GM19372 (cell line): ENCODE data around the gene GGA1.
"Not testable (repeated sequence)": the region's sequence is repeated elsewhere in the genome, so short reads cannot be mapped to it uniquely, and the experiment has no call there.

Source experiments
- ATAC-seq: cut with Tn5 transposase; IDR thresholded peaks from one replicate; pipeline ENCODE4 v1.9.1; 2021; ENCODE audit warnings: mild to moderate bottlenecking, low read depth, moderate library complexity; ENCODE audit not compliant: unreplicated experiment

Gene GGA1

GRCh38 chr22:37640591-37641560 lies 32.2 kb downstream of the GGA1 start:
- ATAC-seq, result no peak

GRCh38 chr22:37641561-37641949 lies 32.9 kb downstream of the GGA1 start:
- no peak for ATAC-seq

GRCh38 chr22:37643225-37643847 lies 34.7 kb downstream of the GGA1 start:
- no peak for ATAC-seq

- no peak for ATAC-seq
Observed at GRCh38 chr22:37647317-37647716, 38.7 kb downstream of the GGA1 start.

- no peak for ATAC-seq
Observed at GRCh38 chr22:37647928-37648327, 39.3 kb downstream of the GGA1 start.

GRCh38 chr22:37650463-37651136 lies 42.0 kb downstream of the GGA1 start:
- ATAC-seq, result no peak

GRCh38 chr22:37654563-37655251 lies 46.1 kb downstream of the GGA1 start:
- no peak for ATAC-seq

GRCh38 chr22:37655252-37655563 lies 46.6 kb downstream of the GGA1 start:
- ATAC-seq, result no peak

- not testable (repeated sequence) for ATAC-seq
Observed at GRCh38 chr22:37656583-37656982, 47.9 kb downstream of the GGA1 start.

GRCh38 chr22:37657590-37658132 lies 49.0 kb downstream of the GGA1 start:
- ATAC-seq, result no peak

GRCh38 chr22:37658133-37659065 lies 49.8 kb downstream of the GGA1 start, which contains the start of gene PDXP:
PDXP (plus strand) TSS chr22:37658723; CDS start chr22:37658783, 60 bp downstream.
- ATAC-seq, result peak; percentile 82

GRCh38 chr22:37659066-37659896 lies 50.6 kb downstream of the GGA1 start:
- ATAC-seq, result no peak

GRCh38 chr22:37659897-37660708 lies 51.5 kb downstream of the GGA1 start:
- no peak for ATAC-seq

GRCh38 chr22:37660709-37661045 lies 52.0 kb downstream of the GGA1 start:
- ATAC-seq, result no peak

GRCh38 chr22:37661160-37661924 lies 52.7 kb downstream of the GGA1 start:
- no peak for ATAC-seq

- ATAC-seq, result no peak
Observed at GRCh38 chr22:37662039-37662438, 53.4 kb downstream of the GGA1 start.

GRCh38 chr22:37663521-37664140 lies 55.0 kb downstream of the GGA1 start:
- no peak for ATAC-seq
